Measurements from ENCODE around the gene PTPRM.

- no peak for TF ChIP-seq CTCF (IDR thresholded peaks at IDR 0.05)
- TF ChIP-seq POLR2AphosphoS5 (IDR thresholded peaks at IDR 0.05): peak in 2 of 3 donors; percentile 36 to 41
- TF ChIP-seq POLR2A (IDR thresholded peaks at IDR 0.05): no peak
Observed at GRCh38 chr18:7870855-7871254, 303.7 kb downstream of the PTPRM start.
